ENCODE data around the gene CD300LG.

- TF ChIP-seq, protein P1, sequence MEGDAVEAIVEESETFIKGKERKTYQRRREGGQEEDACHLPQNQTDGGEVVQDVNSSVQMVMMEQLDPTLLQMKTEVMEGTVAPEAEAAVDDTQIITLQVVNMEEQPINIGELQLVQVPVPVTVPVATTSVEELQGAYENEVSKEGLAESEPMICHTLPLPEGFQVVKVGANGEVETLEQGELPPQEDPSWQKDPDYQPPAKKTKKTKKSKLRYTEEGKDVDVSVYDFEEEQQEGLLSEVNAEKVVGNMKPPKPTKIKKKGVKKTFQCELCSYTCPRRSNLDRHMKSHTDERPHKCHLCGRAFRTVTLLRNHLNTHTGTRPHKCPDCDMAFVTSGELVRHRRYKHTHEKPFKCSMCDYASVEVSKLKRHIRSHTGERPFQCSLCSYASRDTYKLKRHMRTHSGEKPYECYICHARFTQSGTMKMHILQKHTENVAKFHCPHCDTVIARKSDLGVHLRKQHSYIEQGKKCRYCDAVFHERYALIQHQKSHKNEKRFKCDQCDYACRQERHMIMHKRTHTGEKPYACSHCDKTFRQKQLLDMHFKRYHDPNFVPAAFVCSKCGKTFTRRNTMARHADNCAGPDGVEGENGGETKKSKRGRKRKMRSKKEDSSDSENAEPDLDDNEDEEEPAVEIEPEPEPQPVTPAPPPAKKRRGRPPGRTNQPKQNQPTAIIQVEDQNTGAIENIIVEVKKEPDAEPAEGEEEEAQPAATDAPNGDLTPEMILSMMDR (IDR thresholded peaks at IDR 0.05) = peak; percentile 77 to 84 (median 82)
- TF ChIP-seq POLR2A (IDR thresholded peaks at IDR 0.05) (no peak), EP300 (IDR thresholded peaks at IDR 0.05) (no peak)
Observed at GRCh38 chr17:43846221-43846712, 709 bp upstream of the CD300LG start.

Data from ovary (tissue), 3 donors.